SK-N-SH treated with all-trans-retinoic acid at 6 μM for 48 hours (cell line): Measurements from ENCODE around the gene TRIM8.
A peak's percentile ranks its signal among the peaks of the same experiment; 100 is the strongest.
"Not testable (repeated sequence)": the region's sequence is repeated elsewhere in the genome, so short reads cannot be mapped to it uniquely, and the experiment has no call there.

Source experiments
- ATAC-seq: fragments of 200-7000 bp; cut with Tn5 transposase; 3 replicates; pipeline ENCODE4 v1.9.1; 2020; ENCODE audit warnings: mild to moderate bottlenecking, moderate library complexity
- ARNTL ChIP-seq: fragments of 450-650 bp; formaldehyde crosslinking; IDR thresholded peaks from 2 replicates; pipeline ENCODE4 v1.5.0; 2020; ENCODE audit warnings: low read depth, mild to moderate bottlenecking, moderate library complexity, borderline replicate concordance
- CSDC2 ChIP-seq: fragments of 250-450 bp; sonication (Bioruptor Pico); IDR thresholded peaks from 2 replicates; pipeline ENCODE4 v1.5.0; 2020; ENCODE audit warnings: mild to moderate bottlenecking, moderate library complexity
- ESRRG ChIP-seq: fragments of 250-450 bp; sonication (Bioruptor Pico); IDR thresholded peaks from 2 replicates; pipeline ENCODE4 v1.6.1; 2021; ENCODE audit warnings: mild to moderate bottlenecking
- ISL1 ChIP-seq: fragments of 250-450 bp; sonication (Bioruptor Pico); IDR thresholded peaks from 2 replicates; pipeline ENCODE4 v2.1.2; 2022; ENCODE audit warnings: mild to moderate bottlenecking, moderate library complexity
- OSR1 ChIP-seq: fragments of 250-450 bp; sonication (Bioruptor Pico); IDR thresholded peaks from 2 replicates; pipeline ENCODE4 v1.8.0; 2022; ENCODE audit warnings: moderate library complexity, mild to moderate bottlenecking, inconsistent platforms
- PATZ1 ChIP-seq: fragments of 250-450 bp; sonication (Bioruptor Pico); IDR thresholded peaks from 2 replicates; pipeline ENCODE4 v1.8.0; 2020; ENCODE audit warnings: mild to moderate bottlenecking, moderate library complexity, borderline replicate concordance
- POU6F1 ChIP-seq: fragments of 250-450 bp; sonication (Bioruptor Pico); IDR thresholded peaks from 2 replicates; pipeline ENCODE4 v1.8.0; 2021; ENCODE audit warnings: low read depth, mild to moderate bottlenecking, moderate library complexity, borderline replicate concordance
- PPARA ChIP-seq: fragments of 250-450 bp; sonication (Bioruptor Pico); IDR thresholded peaks from 2 replicates; pipeline ENCODE4 v1.5.0; 2020; ENCODE audit warnings: mild to moderate bottlenecking, borderline replicate concordance
- RARB ChIP-seq: fragments of 250-450 bp; sonication (Bioruptor Pico); IDR thresholded peaks from 2 replicates; pipeline ENCODE4 v1.8.0; 2021; ENCODE audit warnings: mild to moderate bottlenecking, moderate library complexity
- ZC3H10 ChIP-seq: fragments of 250-450 bp; sonication (Bioruptor Pico); IDR thresholded peaks from 2 replicates; pipeline ENCODE4 v1.5.1; 2021; ENCODE audit warnings: mild to moderate bottlenecking, moderate library complexity
- ZFP3 ChIP-seq: fragments of 250-450 bp; sonication (Bioruptor Pico); IDR thresholded peaks from 2 replicates; pipeline ENCODE4 v1.5.0; 2020; ENCODE audit warnings: mild to moderate bottlenecking, moderate library complexity
- ZNF565 ChIP-seq: fragments of 450-650 bp; formaldehyde crosslinking; conservative IDR thresholded peaks from 2 replicates; pipeline ENCODE4 v1.5.0; 2020; ENCODE audit warnings: low read depth, mild to moderate bottlenecking, moderate library complexity
- ZNF70 ChIP-seq: fragments of 450-650 bp; formaldehyde crosslinking; IDR thresholded peaks from 2 replicates; pipeline ENCODE4 v1.5.0; 2020; ENCODE audit warnings: mild to moderate bottlenecking, moderate library complexity
- ZNF8 ChIP-seq: fragments of 450-650 bp; formaldehyde crosslinking; IDR thresholded peaks from 2 replicates; pipeline ENCODE4 v1.5.0; 2020; ENCODE audit warnings: mild to moderate bottlenecking, moderate library complexity
- TF ChIP-seq, protein P1 (sequence below): fragments of 250-450 bp; sonication (Bioruptor Pico); IDR thresholded peaks from 2 replicates; pipeline ENCODE4 v1.5.1; 2021; ENCODE audit warnings: mild to moderate bottlenecking, moderate library complexity

The TRIM8 gene

DNA sequence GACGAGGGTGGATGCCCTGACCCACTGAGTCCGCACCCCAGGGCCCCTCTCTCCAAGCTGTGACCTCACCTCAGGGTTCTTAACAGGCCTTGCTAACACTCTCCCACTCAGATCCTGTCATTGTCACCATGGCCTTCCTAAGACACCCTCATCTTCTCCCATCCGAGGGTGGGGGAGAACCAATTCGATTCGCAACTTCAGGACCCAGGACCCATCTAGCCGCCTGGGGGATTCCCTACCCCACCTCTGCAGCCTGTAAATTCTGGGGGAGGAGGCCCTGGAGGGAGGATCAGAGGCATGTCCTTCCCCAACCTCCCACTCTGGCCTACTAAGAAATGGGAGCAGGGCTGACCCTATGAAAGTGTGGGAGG lies 17.4 kb downstream of the TRIM8 start:
- peak; percentile 15 for ATAC-seq
- TF ChIP-seq CSDC2, result no peak
- no peak for TF ChIP-seq ZC3H10 (CRISPR knock-in tag)
- no peak for TF ChIP-seq ZNF8 (CRISPR knock-in tag)
- TF ChIP-seq ZFP3 (CRISPR knock-in tag), result no peak
- no peak for TF ChIP-seq OSR1 (CRISPR knock-in tag)
- TF ChIP-seq PATZ1 (CRISPR knock-in tag), result no peak

- no peak for TF ChIP-seq PPARA (CRISPR knock-in tag)
- TF ChIP-seq RARB, result no peak
- no peak for TF ChIP-seq PATZ1 (CRISPR knock-in tag)
- ATAC-seq, result no peak
Observed at GRCh38 chr10:102665904-102666509, 21.7 kb downstream of the TRIM8 start.

DNA sequence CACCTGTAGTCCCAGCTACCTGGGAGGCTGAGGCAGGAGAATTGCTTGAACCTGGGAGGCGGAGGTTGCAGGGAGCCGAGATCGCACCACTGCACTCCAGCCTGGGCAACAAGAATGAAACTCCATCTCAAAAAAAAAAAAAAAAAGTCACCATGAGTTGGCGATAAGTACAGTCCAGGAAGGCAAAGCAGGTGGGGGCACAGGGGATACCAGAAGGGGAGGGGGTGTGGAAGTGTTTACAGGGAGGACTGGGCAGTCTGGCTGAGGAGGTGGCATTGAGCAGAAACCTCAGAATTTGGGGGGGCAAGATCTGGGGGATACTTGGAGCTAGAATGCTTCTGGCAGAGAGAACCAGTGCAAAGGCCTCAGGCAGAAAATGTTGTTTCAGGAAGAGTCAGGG lies 23.1 kb downstream of the TRIM8 start:
- not testable (repeated sequence) for ATAC-seq

DNA sequence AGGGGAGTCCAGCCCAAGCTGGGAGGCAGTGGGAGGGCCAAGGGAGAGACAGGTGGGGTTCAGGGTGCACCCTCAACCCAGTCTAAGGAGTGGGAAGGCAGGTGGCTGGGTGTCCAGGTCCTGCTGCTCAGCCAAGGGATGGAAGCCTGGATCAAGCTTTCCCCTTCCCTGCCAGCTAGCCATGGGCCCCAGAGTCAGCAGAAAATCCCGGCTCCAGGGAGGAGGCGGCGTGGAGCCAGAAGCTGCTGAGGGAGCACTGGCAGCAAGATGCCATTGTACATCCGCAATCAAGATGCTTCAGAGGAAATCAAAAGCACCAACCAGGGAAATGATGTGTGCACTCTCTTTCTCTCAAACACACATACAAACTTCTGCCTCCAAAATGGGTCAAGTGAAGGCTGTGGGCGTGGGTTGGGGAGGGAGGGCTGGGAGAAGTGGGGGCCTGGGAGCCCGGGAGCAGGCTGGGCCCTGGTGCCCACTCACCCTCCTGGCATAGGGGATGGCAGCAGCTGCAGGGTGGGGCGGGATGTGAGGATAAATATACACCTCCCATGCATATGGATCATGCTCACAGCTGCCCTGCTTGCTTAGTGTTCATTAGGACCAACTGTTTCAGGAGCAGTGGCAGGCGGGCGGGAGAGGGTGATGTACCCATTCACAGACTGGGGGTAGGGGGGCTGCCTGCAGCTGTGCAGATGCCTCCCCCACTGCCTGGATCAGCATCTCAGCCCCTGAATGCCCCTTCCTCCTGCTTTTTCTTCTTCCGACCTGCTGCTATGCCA lies 24.2 kb downstream of the TRIM8 start:
- TF ChIP-seq ARNTL (CRISPR knock-in tag), result no peak
- no peak for TF ChIP-seq PPARA (CRISPR knock-in tag)
- no peak for TF ChIP-seq POU6F1 (CRISPR knock-in tag)
- TF ChIP-seq, protein P1, sequence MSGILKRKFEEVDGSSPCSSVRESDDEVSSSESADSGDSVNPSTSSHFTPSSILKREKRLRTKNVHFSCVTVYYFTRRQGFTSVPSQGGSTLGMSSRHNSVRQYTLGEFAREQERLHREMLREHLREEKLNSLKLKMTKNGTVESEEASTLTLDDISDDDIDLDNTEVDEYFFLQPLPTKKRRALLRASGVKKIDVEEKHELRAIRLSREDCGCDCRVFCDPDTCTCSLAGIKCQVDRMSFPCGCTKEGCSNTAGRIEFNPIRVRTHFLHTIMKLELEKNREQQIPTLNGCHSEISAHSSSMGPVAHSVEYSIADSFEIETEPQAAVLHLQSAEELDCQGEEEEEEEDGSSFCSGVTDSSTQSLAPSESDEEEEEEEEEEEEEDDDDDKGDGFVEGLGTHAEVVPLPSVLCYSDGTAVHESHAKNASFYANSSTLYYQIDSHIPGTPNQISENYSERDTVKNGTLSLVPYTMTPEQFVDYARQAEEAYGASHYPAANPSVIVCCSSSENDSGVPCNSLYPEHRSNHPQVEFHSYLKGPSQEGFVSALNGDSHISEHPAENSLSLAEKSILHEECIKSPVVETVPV (CRISPR knock-in tag), result no peak
- no peak for TF ChIP-seq ZNF565
- no peak for TF ChIP-seq RARB
- no peak for TF ChIP-seq ZC3H10 (CRISPR knock-in tag)
- no peak for TF ChIP-seq ZNF8 (CRISPR knock-in tag)
- no peak for TF ChIP-seq CSDC2
- no peak for TF ChIP-seq ESRRG
- no peak for TF ChIP-seq ZNF70
- ATAC-seq, result no peak

DNA sequence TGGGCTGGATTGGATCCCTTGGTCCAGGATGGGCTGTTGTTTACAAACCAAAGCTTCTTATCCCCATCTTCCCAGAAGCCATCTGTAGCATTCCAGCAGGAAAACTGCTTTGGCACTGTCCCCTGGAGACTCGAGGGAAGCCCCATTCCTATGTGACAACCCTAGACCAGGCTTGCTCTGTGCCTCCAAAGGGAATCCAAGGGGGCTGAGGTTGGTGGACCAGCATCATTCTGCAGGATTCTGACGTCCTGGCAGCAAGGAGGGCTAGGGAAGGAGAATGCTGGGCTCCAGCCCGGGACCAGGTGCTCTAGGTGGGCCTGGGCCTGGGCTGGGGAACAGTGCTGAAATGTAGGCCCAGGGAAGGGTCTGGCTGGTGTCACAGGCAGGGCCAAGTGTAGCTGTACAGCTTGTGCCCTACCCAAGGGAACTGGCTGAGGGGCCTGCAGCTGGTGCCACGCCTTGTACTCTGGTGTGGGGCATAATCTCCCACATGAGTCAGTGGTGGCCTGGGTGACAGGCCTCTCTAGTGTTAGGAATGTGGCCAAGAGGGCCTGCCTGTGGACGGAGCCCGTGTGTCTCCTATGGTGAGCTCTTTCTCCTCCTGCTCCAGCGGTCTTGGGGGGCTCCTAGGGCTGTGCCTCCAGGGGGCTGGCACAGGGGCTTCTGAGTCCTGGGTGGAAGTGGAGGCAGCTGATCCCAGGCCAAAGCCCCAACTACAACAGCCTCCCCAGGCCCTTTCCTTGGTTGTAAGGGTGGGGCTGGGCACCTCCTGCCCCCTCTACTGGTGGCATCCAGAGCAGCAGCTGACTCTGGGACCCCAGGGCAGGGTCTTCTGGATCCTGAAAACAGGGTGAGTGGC lies 25.2 kb downstream of the TRIM8 start:
- TF ChIP-seq POU6F1 (CRISPR knock-in tag) (no peak), ISL1 (CRISPR knock-in tag) (no peak)

More for the DNA sequence above, 25.2 kb downstream of the TRIM8 start:
- ATAC-seq, result peak; percentile 66
